Keratinocyte (primary cell): Measurements from ENCODE around the gene PPP1R26.

ENCODE experiments used
- EZH2 ChIP-seq: IDR thresholded peaks from one replicate; pipeline ENCODE4 v1.6.1; 2012; ENCODE audit warnings: inconsistent platforms, mild to moderate bottlenecking, low read length, moderate library complexity
- TF ChIP-seq, protein P1 (sequence below), 3 experiments: IDR thresholded peaks in 1 of 3; conservative IDR thresholded peaks in 1 of 3; optimal IDR thresholded peaks in 1 of 3; 2 replicates in 2 of 3; 3 replicates in 1 of 3; pipeline versions ENCODE3 to v1.5.1; 2011; ENCODE audit warnings: low read length in 3 of 3, mild to moderate bottlenecking in 3 of 3, moderate library complexity in 2 of 3, control low read depth in 1 of 3, inconsistent platforms in 1 of 3; ENCODE audit not compliant: insufficient read depth in 2 of 3; ENCODE audit errors: extremely low read depth in 1 of 3

DNA sequence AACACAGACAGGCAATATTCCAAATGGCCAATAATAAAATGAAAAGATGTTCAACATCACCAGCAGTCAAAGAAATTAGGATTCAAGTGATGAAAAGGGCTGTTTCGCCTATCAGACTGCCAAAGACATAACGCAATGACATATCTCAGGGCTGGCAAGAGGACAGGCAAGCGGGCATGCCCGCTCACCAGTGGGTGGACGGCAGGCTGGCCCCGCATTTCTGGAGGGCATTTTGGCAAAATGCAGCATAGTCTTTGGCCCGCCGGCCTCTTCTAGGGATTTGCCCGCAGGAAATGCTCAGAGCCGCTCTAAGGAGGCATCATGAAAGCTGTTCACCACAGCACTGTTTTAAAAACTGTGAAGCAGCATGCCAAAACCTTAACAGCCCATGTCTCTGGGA lies 1.4 kb upstream of the PPP1R26 start:
- TF ChIP-seq, protein P1, sequence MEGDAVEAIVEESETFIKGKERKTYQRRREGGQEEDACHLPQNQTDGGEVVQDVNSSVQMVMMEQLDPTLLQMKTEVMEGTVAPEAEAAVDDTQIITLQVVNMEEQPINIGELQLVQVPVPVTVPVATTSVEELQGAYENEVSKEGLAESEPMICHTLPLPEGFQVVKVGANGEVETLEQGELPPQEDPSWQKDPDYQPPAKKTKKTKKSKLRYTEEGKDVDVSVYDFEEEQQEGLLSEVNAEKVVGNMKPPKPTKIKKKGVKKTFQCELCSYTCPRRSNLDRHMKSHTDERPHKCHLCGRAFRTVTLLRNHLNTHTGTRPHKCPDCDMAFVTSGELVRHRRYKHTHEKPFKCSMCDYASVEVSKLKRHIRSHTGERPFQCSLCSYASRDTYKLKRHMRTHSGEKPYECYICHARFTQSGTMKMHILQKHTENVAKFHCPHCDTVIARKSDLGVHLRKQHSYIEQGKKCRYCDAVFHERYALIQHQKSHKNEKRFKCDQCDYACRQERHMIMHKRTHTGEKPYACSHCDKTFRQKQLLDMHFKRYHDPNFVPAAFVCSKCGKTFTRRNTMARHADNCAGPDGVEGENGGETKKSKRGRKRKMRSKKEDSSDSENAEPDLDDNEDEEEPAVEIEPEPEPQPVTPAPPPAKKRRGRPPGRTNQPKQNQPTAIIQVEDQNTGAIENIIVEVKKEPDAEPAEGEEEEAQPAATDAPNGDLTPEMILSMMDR (optimal IDR thresholded peaks at IDR 0.05 in 1 of 3, IDR thresholded peaks at IDR 0.05 in 1 of 3, conservative IDR thresholded peaks at IDR 0.05 in 1 of 3; ENCODE audit: extremely low read depth in 1 of 3, insufficient read depth in 2 of 3, low read length in 3 of 3), result no peak
- no peak for TF ChIP-seq EZH2
